HG03432 (cell line): ENCODE results near the gene SSBP4.
A peak's percentile ranks its signal among the peaks of the same experiment; 100 is the strongest.

ENCODE experiments used
- ATAC-seq: cut with Tn5 transposase; IDR thresholded peaks from one replicate; pipeline ENCODE4 v1.9.1; 2021; ENCODE audit warnings: mild to moderate bottlenecking, moderate library complexity; ENCODE audit not compliant: unreplicated experiment

SSBP4 gene

GRCh38 chr19:18419699-18420460 is 682 bp downstream of the SSBP4 start:
- ATAC-seq, result peak; percentile 13

- ATAC-seq, result no peak
These were observed 1.7 kb downstream of the SSBP4 start for GRCh38 chr19:18420930-18421329.

GRCh38 chr19:18421371-18421959 is 2.3 kb downstream of the SSBP4 start:
- no peak for ATAC-seq

GRCh38 chr19:18422530-18423191 is 3.5 kb downstream of the SSBP4 start:
- ATAC-seq, result no peak

- ATAC-seq, result no peak
These were observed 4.2 kb downstream of the SSBP4 start for GRCh38 chr19:18423258-18424020.

- no peak for ATAC-seq
These were observed 5.1 kb downstream of the SSBP4 start for GRCh38 chr19:18424122-18424889.

- no peak for ATAC-seq
These were observed 5.8 kb downstream of the SSBP4 start for GRCh38 chr19:18424890-18425514.

GRCh38 chr19:18425515-18426415 is 6.6 kb downstream of the SSBP4 start:
- no peak for ATAC-seq

- ATAC-seq, result no peak
These were observed 7.2 kb downstream of the SSBP4 start for GRCh38 chr19:18426416-18426767.

- no peak for ATAC-seq
These were observed 8.0 kb downstream of the SSBP4 start for GRCh38 chr19:18427080-18427742.

GRCh38 chr19:18427743-18428113 is 8.5 kb downstream of the SSBP4 start:
- ATAC-seq, result no peak

GRCh38 chr19:18428173-18428786 is 9.1 kb downstream of the SSBP4 start:
- no peak for ATAC-seq

- peak; percentile 71 for ATAC-seq
These were observed 9.8 kb downstream of the SSBP4 start for GRCh38 chr19:18428787-18429674.

- no peak for ATAC-seq
These were observed 10.7 kb downstream of the SSBP4 start for GRCh38 chr19:18429717-18430416.

- ATAC-seq, result no peak
These were observed 11.4 kb downstream of the SSBP4 start for GRCh38 chr19:18430417-18431144.
